Stomach (tissue), 4 donors: Measurements from ENCODE around the gene PANK1.

Experiments used
- EP300 ChIP-seq: sonication (generic); formaldehyde crosslinking; IDR thresholded peaks from one replicate; pipeline ENCODE4 v1.6.1; 2017; ENCODE audit warnings: antibody characterized with exemption
- POLR2A ChIP-seq, 4 donors: fragments of 450-650 bp; IDR thresholded peaks; one replicate each; pipeline ENCODE4 v1.6.1; 2016; ENCODE audit warnings: antibody characterized with exemption in 4 of 4, control low read depth in 2 of 4, mild to moderate bottlenecking in 1 of 4, moderate library complexity in 1 of 4
- POLR2AphosphoS5 ChIP-seq, 3 donors: sonication (generic); formaldehyde crosslinking; IDR thresholded peaks; one replicate each; pipeline ENCODE4 v1.6.1; 2016; ENCODE audit warnings: antibody characterized with exemption in 3 of 3
- TF ChIP-seq, protein P1 (sequence below), 7 experiments: fragments of 450-650 bp in 4 of 7; fragments of 200-600 bp in 3 of 7; sonication (generic) in 3 of 7; IDR thresholded peaks; one replicate each; pipeline ENCODE4 v1.5.1; 2016 to 2019; ENCODE audit warnings: antibody characterized with exemption in 7 of 7, control low read depth in 2 of 7, mild to moderate bottlenecking in 1 of 7

DNA sequence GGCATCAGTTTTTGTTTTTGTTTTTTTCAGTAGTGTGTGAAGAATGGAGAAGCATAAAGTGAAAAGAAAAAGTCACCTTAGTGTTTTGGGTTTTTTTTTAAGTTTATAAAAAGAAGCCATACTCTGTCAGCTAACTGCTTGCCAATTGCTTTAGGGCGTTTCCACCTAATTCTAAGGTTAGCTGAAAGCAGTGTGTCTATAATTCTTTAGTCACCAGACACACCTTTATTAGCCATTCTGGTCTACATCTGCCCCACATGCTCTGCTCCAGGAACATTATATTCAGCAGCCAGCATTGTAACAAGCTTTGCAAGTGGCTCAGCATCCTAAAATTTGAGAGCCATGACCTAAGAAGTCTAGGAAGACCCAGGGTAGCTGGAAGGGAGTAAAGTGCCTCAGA is 95.5 kb downstream of the PANK1 start:
- TF ChIP-seq POLR2AphosphoS5 (IDR thresholded peaks at IDR 0.05) (no peak), POLR2A (IDR thresholded peaks at IDR 0.05) (no peak), EP300 (no peak)
- TF ChIP-seq, protein P1, sequence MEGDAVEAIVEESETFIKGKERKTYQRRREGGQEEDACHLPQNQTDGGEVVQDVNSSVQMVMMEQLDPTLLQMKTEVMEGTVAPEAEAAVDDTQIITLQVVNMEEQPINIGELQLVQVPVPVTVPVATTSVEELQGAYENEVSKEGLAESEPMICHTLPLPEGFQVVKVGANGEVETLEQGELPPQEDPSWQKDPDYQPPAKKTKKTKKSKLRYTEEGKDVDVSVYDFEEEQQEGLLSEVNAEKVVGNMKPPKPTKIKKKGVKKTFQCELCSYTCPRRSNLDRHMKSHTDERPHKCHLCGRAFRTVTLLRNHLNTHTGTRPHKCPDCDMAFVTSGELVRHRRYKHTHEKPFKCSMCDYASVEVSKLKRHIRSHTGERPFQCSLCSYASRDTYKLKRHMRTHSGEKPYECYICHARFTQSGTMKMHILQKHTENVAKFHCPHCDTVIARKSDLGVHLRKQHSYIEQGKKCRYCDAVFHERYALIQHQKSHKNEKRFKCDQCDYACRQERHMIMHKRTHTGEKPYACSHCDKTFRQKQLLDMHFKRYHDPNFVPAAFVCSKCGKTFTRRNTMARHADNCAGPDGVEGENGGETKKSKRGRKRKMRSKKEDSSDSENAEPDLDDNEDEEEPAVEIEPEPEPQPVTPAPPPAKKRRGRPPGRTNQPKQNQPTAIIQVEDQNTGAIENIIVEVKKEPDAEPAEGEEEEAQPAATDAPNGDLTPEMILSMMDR (IDR thresholded peaks at IDR 0.05), result no peak
